ENCODE data around the gene MYO1A. TPM values are rescaled to one million over a fixed set of nuclear protein-coding genes. Genes with fewer than 3 reads are reported as not detected.

The MYO1A gene
- total and polyA plus RNA-seq, 2 experiments from 2014 or later: 1.5 TPM; not detected in 1

DNA sequence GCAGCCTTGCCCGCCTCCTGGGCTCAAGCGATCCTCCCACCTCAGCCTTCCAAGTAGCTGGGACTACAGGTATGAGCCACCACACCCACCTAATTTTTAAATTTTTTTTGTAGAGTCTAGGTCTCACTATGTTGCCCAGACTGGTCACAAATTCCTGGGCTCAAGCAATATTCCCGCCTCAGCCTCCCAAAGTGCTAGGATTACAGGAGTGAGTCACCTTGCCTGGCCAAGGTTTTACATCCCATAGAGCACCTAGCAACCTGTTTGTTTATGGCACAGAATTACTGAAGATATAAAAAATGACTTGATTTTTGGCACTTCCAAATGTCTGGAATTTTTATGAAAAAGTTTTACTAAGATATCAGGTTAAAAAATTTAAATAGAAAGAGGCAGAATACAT, 16.5 kb downstream of the MYO1A start:
- no peak for DNase-seq (ENCODE audit: low read depth in 1 of 2, low spot score in 1 of 2)
- no peaks in the 10 kb centered on the region for H3K9me3 ChIP-seq (ENCODE audit: low read depth)
- no peak overlapping the region for H3K27ac ChIP-seq
- H3K36me3 ChIP-seq: no peaks in the 10 kb centered on the region
- H3K27me3 ChIP-seq: no peaks in the 10 kb centered on the region
- no peaks in the 10 kb centered on the region for H3K4me1 ChIP-seq (ENCODE audit: low read depth)
- H3K4me3 ChIP-seq: no peak overlapping the region
- TF ChIP-seq, protein P1, sequence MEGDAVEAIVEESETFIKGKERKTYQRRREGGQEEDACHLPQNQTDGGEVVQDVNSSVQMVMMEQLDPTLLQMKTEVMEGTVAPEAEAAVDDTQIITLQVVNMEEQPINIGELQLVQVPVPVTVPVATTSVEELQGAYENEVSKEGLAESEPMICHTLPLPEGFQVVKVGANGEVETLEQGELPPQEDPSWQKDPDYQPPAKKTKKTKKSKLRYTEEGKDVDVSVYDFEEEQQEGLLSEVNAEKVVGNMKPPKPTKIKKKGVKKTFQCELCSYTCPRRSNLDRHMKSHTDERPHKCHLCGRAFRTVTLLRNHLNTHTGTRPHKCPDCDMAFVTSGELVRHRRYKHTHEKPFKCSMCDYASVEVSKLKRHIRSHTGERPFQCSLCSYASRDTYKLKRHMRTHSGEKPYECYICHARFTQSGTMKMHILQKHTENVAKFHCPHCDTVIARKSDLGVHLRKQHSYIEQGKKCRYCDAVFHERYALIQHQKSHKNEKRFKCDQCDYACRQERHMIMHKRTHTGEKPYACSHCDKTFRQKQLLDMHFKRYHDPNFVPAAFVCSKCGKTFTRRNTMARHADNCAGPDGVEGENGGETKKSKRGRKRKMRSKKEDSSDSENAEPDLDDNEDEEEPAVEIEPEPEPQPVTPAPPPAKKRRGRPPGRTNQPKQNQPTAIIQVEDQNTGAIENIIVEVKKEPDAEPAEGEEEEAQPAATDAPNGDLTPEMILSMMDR (IDR thresholded peaks at IDR 0.05; ENCODE audit: low read depth, low read length): no peak

DNA sequence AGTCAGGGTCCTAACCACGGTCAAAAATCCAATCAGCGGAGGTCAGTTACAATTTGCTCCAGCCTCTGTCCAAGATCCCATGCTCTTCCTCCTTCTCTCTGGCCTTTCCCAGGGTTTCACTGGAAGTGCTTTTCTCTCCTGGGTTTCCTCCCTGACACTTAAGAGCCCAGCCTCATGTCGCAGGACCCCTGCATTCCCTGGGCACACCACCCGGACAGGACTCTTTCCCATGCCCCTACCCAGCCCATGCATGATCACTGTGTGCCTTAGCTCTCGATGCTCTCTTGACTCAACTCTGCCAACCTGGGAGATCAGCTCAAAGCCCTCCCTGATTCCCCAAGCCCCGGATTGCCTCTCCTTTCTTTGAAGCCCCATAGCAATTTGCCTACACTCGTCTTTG, 18.1 kb downstream of the MYO1A start:
- DNase-seq (ENCODE audit: low read depth in 1 of 2, low spot score in 1 of 2): no peak
- H3K27ac ChIP-seq: no peak overlapping the region
- TF ChIP-seq, protein P1 (IDR thresholded peaks at IDR 0.05; ENCODE audit: low read depth, low read length): no peak

DNA sequence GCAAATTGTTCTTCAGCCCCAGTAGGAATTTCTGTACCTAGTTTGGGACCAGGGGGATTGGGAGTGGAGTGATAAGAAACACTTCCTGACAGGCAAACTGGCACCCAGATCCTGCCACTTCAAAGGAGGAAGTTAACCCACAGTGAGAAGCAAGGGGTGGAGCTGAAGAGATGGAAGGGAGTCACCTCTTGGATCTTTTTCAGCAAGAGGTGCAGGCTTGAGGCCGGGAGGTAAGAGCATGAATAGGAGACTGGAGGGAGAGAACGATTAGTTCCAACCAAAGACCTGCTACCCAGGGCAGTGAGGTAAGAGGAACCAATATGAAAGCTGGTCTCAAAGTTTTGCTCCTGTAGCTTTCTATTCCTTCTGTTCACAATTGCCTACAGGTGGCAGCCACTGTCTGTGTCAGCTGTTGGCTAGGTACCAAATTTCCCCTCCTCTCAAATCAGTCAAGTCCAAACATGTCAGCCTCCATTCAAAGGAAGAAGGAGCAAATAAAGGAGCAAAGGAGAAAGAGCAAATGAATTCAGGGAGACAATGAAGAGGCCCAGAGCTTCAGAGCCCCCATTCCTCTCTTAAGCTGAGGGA, 18.7 kb downstream of the MYO1A start:
- Histone ChIP-seq H3K9me3 (ENCODE audit: low read depth) (no peaks in the 10 kb centered on the region), H3K4me1 (ENCODE audit: low read depth) (peaks cover 16% of the 10 kb centered on the region), H3K4me3 (no peak overlapping the region), H3K36me3 (no peaks in the 10 kb centered on the region), H3K27me3 (no peaks in the 10 kb centered on the region), H3K27ac (no peak overlapping the region)
- TF ChIP-seq, protein P1 (IDR thresholded peaks at IDR 0.05; ENCODE audit: low read depth, low read length): no peak
- DNase-seq (ENCODE audit: low read depth in 1 of 2, low spot score in 1 of 2): peak in 1 of 2 donors; percentile 13

More for the DNA sequence above, 18.1 kb downstream of the MYO1A start:
- Histone ChIP-seq H3K9me3 (ENCODE audit: low read depth) (no peaks in the 10 kb centered on the region), H3K4me1 (ENCODE audit: low read depth) (peaks cover 13% of the 10 kb centered on the region), H3K4me3 (no peak overlapping the region), H3K27me3 (no peaks in the 10 kb centered on the region), H3K36me3 (no peaks in the 10 kb centered on the region)

DNA sequence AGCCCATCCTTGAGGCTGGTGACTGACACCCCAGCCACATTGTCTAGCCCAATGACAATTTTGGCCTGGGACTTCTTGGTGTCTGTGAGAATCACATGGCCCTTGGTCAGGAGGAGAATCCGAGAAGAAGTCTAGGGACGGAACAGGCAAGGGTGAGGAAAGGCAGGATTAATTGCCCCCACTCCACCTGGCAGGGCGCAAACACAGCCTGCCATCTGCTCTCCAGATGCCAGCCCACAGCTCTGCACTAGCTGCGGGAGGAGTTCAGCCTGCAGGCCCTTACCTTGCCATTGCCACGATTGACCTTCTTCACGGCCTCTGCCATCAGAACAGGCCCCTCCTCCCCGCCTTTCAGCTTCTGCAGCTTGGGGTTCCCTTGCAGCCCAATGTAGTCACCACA, 20.5 kb downstream of the MYO1A start:
- Histone ChIP-seq H3K9me3 (ENCODE audit: low read depth) (no peaks in the 10 kb centered on the region), H3K27ac (no peak overlapping the region), H3K27me3 (no peaks in the 10 kb centered on the region), H3K4me3 (no peak overlapping the region), H3K4me1 (ENCODE audit: low read depth) (peaks cover 16% of the 10 kb centered on the region), H3K36me3 (no peaks in the 10 kb centered on the region)
- DNase-seq (ENCODE audit: low read depth in 1 of 2, low spot score in 1 of 2): no peak
- TF ChIP-seq, protein P1 (IDR thresholded peaks at IDR 0.05; ENCODE audit: low read depth, low read length): no peak

DNA sequence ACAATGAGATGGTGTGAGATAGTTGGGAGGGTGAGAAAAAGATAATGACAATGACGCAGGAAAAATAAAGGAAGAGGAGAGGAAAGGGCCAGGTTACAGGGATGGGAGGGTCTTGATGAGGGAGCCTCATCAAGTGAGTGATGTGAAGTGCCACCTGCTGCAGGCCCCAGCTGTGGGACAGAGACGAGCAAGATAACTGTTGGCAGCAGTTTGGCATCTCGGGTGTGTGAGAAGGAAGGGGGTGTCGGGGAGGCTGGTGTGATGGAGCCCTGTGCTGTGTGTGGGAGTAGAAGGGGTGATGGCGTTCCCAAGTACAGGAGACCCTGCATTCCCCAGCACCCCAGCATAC, 22.1 kb downstream of the MYO1A start:
- DNase-seq (ENCODE audit: low read depth in 1 of 2, low spot score in 1 of 2): no peak
- no peak overlapping the region for H3K27ac ChIP-seq
- no peaks in the 10 kb centered on the region for H3K36me3 ChIP-seq
- H3K4me1 ChIP-seq (ENCODE audit: low read depth): peaks cover 16% of the 10 kb centered on the region
- H3K9me3 ChIP-seq (ENCODE audit: low read depth): no peaks in the 10 kb centered on the region
- H3K27me3 ChIP-seq: no peaks in the 10 kb centered on the region
- TF ChIP-seq, protein P1 (IDR thresholded peaks at IDR 0.05; ENCODE audit: low read depth, low read length): no peak
- H3K4me3 ChIP-seq: no peak overlapping the region
